PFSK-1 (cell line): ENCODE measurements around the gene CMTM6.

Experiments used
- REST ChIP-seq, 2 experiments: IDR thresholded peaks; 2 replicates each; pipeline versions ENCODE4 v1.6.1 to v1.8.0; 2011 to 2012; ENCODE audit warnings: low read depth in 2 of 2, low read length in 2 of 2, control low read depth in 1 of 2, inconsistent platforms in 1 of 2, mild to moderate bottlenecking in 1 of 2, moderate library complexity in 1 of 2; ENCODE audit not compliant: insufficient read depth in 1 of 2
- SIN3A ChIP-seq: IDR thresholded peaks from 2 replicates; pipeline ENCODE4 v1.6.1; 2012; ENCODE audit warnings: mild to moderate bottlenecking, low read length, moderate library complexity, borderline replicate concordance; ENCODE audit not compliant: insufficient read depth
- TAF1 ChIP-seq: IDR thresholded peaks from 2 replicates; pipeline ENCODE4 v1.6.1; 2012; ENCODE audit warnings: low read length, control low read depth, borderline replicate concordance; ENCODE audit not compliant: insufficient read depth

- no peak for TF ChIP-seq SIN3A
- TF ChIP-seq REST (IDR thresholded peaks at IDR 0.05; ENCODE audit: insufficient read depth in 1 of 2, low read depth in 2 of 2, low read length in 2 of 2), result no peak
- TF ChIP-seq TAF1, result no peak
Observed at GRCh38 chr3:32484436-32484835, 18.2 kb downstream of the CMTM6 start.
